ENCODE results near the gene TP73.

TP73 gene

DNA sequence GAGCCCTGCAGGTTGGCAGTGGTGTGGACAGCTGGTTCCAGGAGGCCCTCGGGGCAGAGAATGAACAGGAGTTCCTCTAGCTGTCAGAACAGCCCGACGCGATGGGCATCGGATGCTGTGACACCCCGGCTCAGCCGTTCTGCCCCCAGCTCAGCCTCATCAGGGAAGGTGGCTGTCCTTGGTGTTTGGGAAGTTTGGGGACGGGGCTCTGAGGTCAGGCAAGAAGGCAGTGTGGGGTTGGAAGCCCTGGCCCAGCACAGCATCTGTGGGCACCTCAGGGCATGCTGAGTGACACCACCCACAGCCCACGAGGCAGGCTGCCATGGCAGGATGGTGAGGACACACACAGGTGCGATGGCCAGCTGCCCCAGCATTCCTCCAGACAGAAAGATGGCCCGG lies 59.1 kb downstream of the TP73 start:
- Histone ChIP-seq H3K4me1 (ENCODE audit: control extremely low read depth in 1 of 4, control insufficient read depth in 4 of 4, insufficient read depth in 4 of 4, low read length in 3 of 4) (no peaks in the 10 kb centered on the region), H3K27me3 (replicated peaks in 2 of 5; ENCODE audit: control insufficient read depth in 4 of 5, insufficient read depth in 5 of 5, low read length in 4 of 5) (peaks cover 0 to 44% (median 19%) of the 10 kb centered on the region in 5 experiments), H3K27ac (ENCODE audit: insufficient read depth in 1 of 2, low read depth in 1 of 2, low read length in 2 of 2, poor library complexity in 1 of 2, severe bottlenecking in 2 of 2) (no peak overlapping the region), H3K4me3 (ENCODE audit: control insufficient read depth in 1 of 7, extremely low read depth in 1 of 7, insufficient read depth in 4 of 7, low read depth in 2 of 7, low read length in 6 of 7) (no peak overlapping the region), H3K36me3 (ENCODE audit: control insufficient read depth in 4 of 4, insufficient read depth in 4 of 4, low read length in 3 of 4) (no peaks in the 10 kb centered on the region), H3K9me3 (ENCODE audit: control extremely low read depth in 1 of 5, control insufficient read depth in 4 of 5, insufficient read depth in 2 of 5, low read depth in 1 of 5, low read length in 4 of 5) (no peaks in the 10 kb centered on the region)
- no peak for DNase-seq
- 79% methylated on average over 10 of the region's 11 CpGs for WGBS (ENCODE audit: insufficient coverage)
- POLR2A ChIA-PET, result no interaction called here
- CTCF ChIA-PET, result interaction anchor here (1.0 to 1.2 kb wide), 2 partner anchors 8 to 13 kb away, joined by 3 read pairs; no protein-coding TSS in a partner anchor

- Histone ChIP-seq H3K27me3 (replicated peaks in 2 of 5; ENCODE audit: control insufficient read depth in 4 of 5, insufficient read depth in 5 of 5, low read length in 4 of 5) (peaks cover 0 to 44% (median 19%) of the 10 kb centered on the region in 5 experiments), H3K9me3 (ENCODE audit: control extremely low read depth in 1 of 5, control insufficient read depth in 4 of 5, insufficient read depth in 2 of 5, low read depth in 1 of 5, low read length in 4 of 5) (no peaks in the 10 kb centered on the region), H3K36me3 (ENCODE audit: control insufficient read depth in 4 of 4, insufficient read depth in 4 of 4, low read length in 3 of 4) (no peaks in the 10 kb centered on the region), H3K4me1 (ENCODE audit: control extremely low read depth in 1 of 4, control insufficient read depth in 4 of 4, insufficient read depth in 4 of 4, low read length in 3 of 4) (no peaks in the 10 kb centered on the region), H3K27ac (ENCODE audit: insufficient read depth in 1 of 2, low read depth in 1 of 2, low read length in 2 of 2, poor library complexity in 1 of 2, severe bottlenecking in 2 of 2) (no peak overlapping the region), H3K4me3 (ENCODE audit: control insufficient read depth in 1 of 7, extremely low read depth in 1 of 7, insufficient read depth in 4 of 7, low read depth in 2 of 7, low read length in 6 of 7) (no peak overlapping the region)
- 81% methylated on average over 23 of the region's 24 CpGs for WGBS (ENCODE audit: insufficient coverage)
- CTCF ChIA-PET, result interaction anchor here (1.2 kb wide), 1 partner anchor 13 kb away, joined by 3 read pairs; no protein-coding TSS in a partner anchor
- POLR2A ChIA-PET, result no interaction called here
- DNase-seq, result no peak
Observed at GRCh38 chr1:3711780-3712451, 59.6 kb downstream of the TP73 start.

DNA sequence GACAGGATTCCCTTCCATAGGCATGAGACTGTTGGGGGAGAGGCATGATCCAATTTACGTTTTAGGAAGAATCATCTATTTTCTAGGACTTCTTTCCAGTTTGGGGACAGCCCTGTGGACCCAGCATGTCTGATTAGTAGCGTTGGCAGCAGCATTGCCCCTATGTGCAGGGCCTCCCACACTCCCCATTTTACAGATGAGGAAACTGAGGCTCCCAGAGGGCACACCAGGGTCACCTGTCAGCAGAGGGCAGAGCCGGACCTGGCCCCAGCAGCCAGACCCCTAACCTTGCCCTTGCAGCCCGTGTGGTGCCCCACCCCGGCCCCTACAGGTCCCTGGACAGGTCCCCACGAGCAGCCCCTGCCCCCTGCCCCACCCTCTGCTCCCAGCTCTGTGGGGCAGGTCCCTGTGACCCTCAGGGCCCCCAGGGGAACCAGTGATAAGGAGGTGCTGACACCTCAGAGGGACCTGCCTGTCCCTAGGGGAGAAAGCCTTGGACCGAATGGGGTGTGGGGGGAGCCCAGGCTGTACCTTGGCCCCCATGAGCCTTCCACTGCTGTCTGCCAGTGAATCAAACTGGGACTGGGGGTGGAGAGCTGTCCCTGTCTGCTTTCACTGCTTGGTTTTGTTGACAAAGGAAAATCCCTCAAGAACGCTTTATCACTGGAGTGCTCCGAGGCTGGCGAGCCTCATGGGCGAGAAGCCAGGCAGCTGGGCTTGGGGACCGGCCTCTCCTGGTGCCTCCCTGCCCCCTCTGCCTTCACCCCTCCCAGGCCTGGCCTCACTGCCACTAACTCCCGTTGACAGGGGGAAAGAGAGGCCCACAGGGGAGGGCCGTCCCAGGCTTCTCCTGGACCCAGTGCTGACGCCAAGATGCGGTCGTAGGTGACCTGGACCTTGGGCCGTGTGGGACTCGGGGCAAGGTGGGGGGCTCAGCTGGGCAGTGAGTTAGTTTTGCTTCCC lies 60.5 kb downstream of the TP73 start:
- Histone ChIP-seq H3K36me3 (ENCODE audit: control insufficient read depth in 4 of 4, insufficient read depth in 4 of 4, low read length in 3 of 4) (no peaks in the 10 kb centered on the region), H3K4me1 (ENCODE audit: control extremely low read depth in 1 of 4, control insufficient read depth in 4 of 4, insufficient read depth in 4 of 4, low read length in 3 of 4) (peaks cover 0 to 1% (median 0%) of the 10 kb centered on the region in 4 experiments), H3K27ac (ENCODE audit: insufficient read depth in 1 of 2, low read depth in 1 of 2, low read length in 2 of 2, poor library complexity in 1 of 2, severe bottlenecking in 2 of 2) (no peak overlapping the region), H3K9me3 (ENCODE audit: control extremely low read depth in 1 of 5, control insufficient read depth in 4 of 5, insufficient read depth in 2 of 5, low read depth in 1 of 5, low read length in 4 of 5) (no peaks in the 10 kb centered on the region), H3K4me3 (ENCODE audit: control insufficient read depth in 1 of 7, extremely low read depth in 1 of 7, insufficient read depth in 4 of 7, low read depth in 2 of 7, low read length in 6 of 7) (no peak overlapping the region), H3K27me3 (replicated peaks in 2 of 5; ENCODE audit: control insufficient read depth in 4 of 5, insufficient read depth in 5 of 5, low read length in 4 of 5) (peaks cover 0 to 44% (median 15%) of the 10 kb centered on the region in 5 experiments)
- ChIA-PET CTCF (interaction anchor here (1.2 kb wide), 1 partner anchor 12 kb away, joined by 3 read pairs; no protein-coding TSS in a partner anchor), POLR2A (no interaction called here)
- no peak for DNase-seq
- WGBS (ENCODE audit: insufficient coverage), result 83% methylated on average over 14 of the region's 19 CpGs

DNA sequence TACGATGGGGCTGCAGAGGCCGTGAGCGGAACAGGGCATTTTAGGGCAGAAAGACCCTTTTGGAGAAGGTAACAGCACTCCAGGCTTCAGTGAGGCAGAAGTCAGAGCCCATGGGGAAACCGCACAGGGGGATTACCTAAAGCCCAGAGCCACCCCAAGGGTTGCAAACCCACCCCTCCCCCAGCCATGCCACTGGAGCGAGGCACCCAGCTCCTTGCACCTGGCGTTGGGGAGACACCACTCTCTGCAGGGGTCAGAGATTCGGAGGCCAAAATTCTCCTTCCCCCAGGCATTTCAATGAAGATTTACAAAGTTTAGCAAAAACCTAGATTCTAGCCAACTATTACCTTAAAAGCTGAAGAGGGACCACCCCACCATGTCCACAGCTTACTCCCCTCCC lies 61.5 kb downstream of the TP73 start:
- CTCF ChIA-PET, result interaction anchor here (1.3 to 2.0 kb wide), 2 partner anchors 10 to 14 kb away, joined by 4 to 13 read pairs; no protein-coding TSS in a partner anchor
- Histone ChIP-seq H3K9me3 (ENCODE audit: control extremely low read depth in 1 of 5, control insufficient read depth in 4 of 5, insufficient read depth in 2 of 5, low read depth in 1 of 5, low read length in 4 of 5) (no peaks in the 10 kb centered on the region), H3K4me1 (ENCODE audit: control extremely low read depth in 1 of 4, control insufficient read depth in 4 of 4, insufficient read depth in 4 of 4, low read length in 3 of 4) (peaks cover 0 to 3% (median 0%) of the 10 kb centered on the region in 4 experiments), H3K4me3 (ENCODE audit: control insufficient read depth in 1 of 7, extremely low read depth in 1 of 7, insufficient read depth in 4 of 7, low read depth in 2 of 7, low read length in 6 of 7) (no peak overlapping the region), H3K27me3 (replicated peaks in 2 of 5; ENCODE audit: control insufficient read depth in 4 of 5, insufficient read depth in 5 of 5, low read length in 4 of 5) (peaks cover 0 to 35% (median 13%) of the 10 kb centered on the region in 5 experiments), H3K36me3 (ENCODE audit: control insufficient read depth in 4 of 4, insufficient read depth in 4 of 4, low read length in 3 of 4) (no peaks in the 10 kb centered on the region), H3K27ac (ENCODE audit: insufficient read depth in 1 of 2, low read depth in 1 of 2, low read length in 2 of 2, poor library complexity in 1 of 2, severe bottlenecking in 2 of 2) (no peak overlapping the region)
- 92% methylated on average over 5 of the region's 7 CpGs for WGBS (ENCODE audit: insufficient coverage)
- POLR2A ChIA-PET, result no interaction called here
- no peak for DNase-seq

GRCh38 chr1:3714284-3714741 lies 62.0 kb downstream of the TP73 start:
- Histone ChIP-seq H3K4me3 (ENCODE audit: control insufficient read depth in 1 of 7, extremely low read depth in 1 of 7, insufficient read depth in 4 of 7, low read depth in 2 of 7, low read length in 6 of 7) (no peak overlapping the region), H3K27ac (ENCODE audit: insufficient read depth in 1 of 2, low read depth in 1 of 2, low read length in 2 of 2, poor library complexity in 1 of 2, severe bottlenecking in 2 of 2) (no peak overlapping the region), H3K27me3 (replicated peaks in 2 of 5; ENCODE audit: control insufficient read depth in 4 of 5, insufficient read depth in 5 of 5, low read length in 4 of 5) (peaks cover 0 to 30% (median 12%) of the 10 kb centered on the region in 5 experiments), H3K4me1 (ENCODE audit: control extremely low read depth in 1 of 4, control insufficient read depth in 4 of 4, insufficient read depth in 4 of 4, low read length in 3 of 4) (peaks cover 0 to 3% (median under 1%) of the 10 kb centered on the region in 4 experiments), H3K9me3 (ENCODE audit: control extremely low read depth in 1 of 5, control insufficient read depth in 4 of 5, insufficient read depth in 2 of 5, low read depth in 1 of 5, low read length in 4 of 5) (no peaks in the 10 kb centered on the region), H3K36me3 (ENCODE audit: control insufficient read depth in 4 of 4, insufficient read depth in 4 of 4, low read length in 3 of 4) (no peaks in the 10 kb centered on the region)
- POLR2A ChIA-PET, result no interaction called here
- CTCF ChIA-PET, result interaction anchor here (1.3 to 2.0 kb wide), 3 partner anchors 10 to 19 kb away, joined by 4 to 13 read pairs (median 5); no protein-coding TSS in a partner anchor
- no peak for DNase-seq
- WGBS (ENCODE audit: insufficient coverage), result 91% methylated on average over 9 of the region's 10 CpGs

DNA sequence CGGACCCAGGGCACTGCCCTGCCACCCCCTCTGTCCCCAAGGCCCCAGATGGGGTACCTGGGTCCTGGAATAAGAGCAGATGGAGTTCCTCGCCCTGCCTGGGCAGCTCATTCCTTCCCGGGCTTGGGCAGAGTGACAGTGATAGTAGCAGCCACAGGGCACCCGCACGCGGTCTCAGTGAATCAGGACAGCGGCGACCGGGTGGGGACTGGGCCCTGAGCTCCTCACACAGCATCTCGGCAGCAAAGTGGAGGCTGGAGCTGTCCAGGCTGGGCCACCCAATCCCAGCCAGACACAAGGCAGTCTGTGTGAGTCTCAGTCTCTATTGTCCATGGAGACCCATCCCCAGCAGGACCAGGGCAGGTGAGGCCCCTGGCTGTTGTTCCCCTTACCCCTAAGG lies 62.5 kb downstream of the TP73 start:
- Histone ChIP-seq H3K36me3 (ENCODE audit: control insufficient read depth in 4 of 4, insufficient read depth in 4 of 4, low read length in 3 of 4) (no peaks in the 10 kb centered on the region), H3K4me3 (ENCODE audit: control insufficient read depth in 1 of 7, extremely low read depth in 1 of 7, insufficient read depth in 4 of 7, low read depth in 2 of 7, low read length in 6 of 7) (no peak overlapping the region), H3K9me3 (ENCODE audit: control extremely low read depth in 1 of 5, control insufficient read depth in 4 of 5, insufficient read depth in 2 of 5, low read depth in 1 of 5, low read length in 4 of 5) (no peaks in the 10 kb centered on the region), H3K4me1 (ENCODE audit: control extremely low read depth in 1 of 4, control insufficient read depth in 4 of 4, insufficient read depth in 4 of 4, low read length in 3 of 4) (peaks cover 0 to 6% (median 2%) of the 10 kb centered on the region in 4 experiments), H3K27me3 (replicated peaks in 2 of 5; ENCODE audit: control insufficient read depth in 4 of 5, insufficient read depth in 5 of 5, low read length in 4 of 5) (peaks cover 0 to 25% (median 8%) of the 10 kb centered on the region in 5 experiments), H3K27ac (ENCODE audit: insufficient read depth in 1 of 2, low read depth in 1 of 2, low read length in 2 of 2, poor library complexity in 1 of 2, severe bottlenecking in 2 of 2) (no peak overlapping the region)
- no peak for DNase-seq
- WGBS (ENCODE audit: insufficient coverage), result 95% methylated on average over 9 of the region's 10 CpGs
- POLR2A ChIA-PET, result no interaction called here
- CTCF ChIA-PET, result interaction anchor here (1.3 to 2.0 kb wide), 3 partner anchors 9 to 20 kb away, joined by 4 to 13 read pairs (median 5); no protein-coding TSS in a partner anchor

All from common myeloid progenitor, CD34-positive (primary cell).